ENCODE data around the gene TMEM271.
"Not testable (repeated sequence)": the region's sequence is repeated elsewhere in the genome, so short reads cannot be mapped to it uniquely, and the experiment has no call there.

The TMEM271 gene

DNA sequence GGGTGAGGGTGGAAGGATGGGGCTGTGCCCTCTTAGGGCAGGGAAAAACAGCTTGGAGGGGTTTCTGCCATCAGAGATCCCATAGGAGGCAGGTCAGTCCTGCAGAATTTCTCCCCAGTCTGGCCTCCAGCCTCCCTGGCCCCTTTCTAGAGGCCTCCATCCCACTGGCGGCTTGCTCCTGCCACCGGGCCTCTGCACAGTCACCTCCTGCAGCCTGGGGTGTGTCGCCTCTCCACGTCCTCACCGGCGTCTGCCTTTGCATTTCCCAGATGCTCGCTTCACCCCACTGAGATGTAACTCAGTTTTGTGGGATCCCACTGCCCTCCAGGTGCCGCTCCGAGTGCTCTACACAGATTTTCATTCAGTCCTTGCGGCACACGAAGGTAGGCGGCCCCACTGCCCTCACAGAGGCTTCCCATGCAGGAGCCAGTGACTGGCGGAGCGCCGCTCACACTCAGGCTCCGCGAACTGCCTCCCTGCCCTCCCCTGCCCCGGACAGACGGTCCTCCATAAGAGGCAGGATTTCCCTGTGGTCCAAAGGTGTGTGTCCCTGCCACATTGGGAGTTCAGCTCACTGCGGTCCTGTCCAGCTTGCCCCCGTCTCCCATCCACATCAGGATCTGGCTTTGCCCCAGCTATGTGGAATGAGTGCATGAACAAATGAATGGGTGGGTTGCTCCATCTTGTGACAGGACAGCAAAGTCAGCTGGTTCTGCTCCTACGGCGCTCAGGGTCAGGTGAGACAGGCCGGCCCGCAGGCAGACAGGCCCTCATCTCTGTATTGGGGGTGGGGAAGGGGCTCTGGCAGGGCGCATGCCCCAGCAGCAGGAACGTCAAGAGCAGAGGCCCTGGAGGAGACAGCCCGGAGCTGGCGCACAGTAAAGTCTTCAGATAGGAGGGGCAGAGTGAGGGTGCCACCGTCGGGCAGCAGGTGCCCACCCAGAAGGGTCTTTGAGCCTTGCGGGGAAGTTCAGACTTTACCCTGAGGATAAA, 2.7 kb upstream of the TMEM271 start:
- DNase-seq = no peak

DNA sequence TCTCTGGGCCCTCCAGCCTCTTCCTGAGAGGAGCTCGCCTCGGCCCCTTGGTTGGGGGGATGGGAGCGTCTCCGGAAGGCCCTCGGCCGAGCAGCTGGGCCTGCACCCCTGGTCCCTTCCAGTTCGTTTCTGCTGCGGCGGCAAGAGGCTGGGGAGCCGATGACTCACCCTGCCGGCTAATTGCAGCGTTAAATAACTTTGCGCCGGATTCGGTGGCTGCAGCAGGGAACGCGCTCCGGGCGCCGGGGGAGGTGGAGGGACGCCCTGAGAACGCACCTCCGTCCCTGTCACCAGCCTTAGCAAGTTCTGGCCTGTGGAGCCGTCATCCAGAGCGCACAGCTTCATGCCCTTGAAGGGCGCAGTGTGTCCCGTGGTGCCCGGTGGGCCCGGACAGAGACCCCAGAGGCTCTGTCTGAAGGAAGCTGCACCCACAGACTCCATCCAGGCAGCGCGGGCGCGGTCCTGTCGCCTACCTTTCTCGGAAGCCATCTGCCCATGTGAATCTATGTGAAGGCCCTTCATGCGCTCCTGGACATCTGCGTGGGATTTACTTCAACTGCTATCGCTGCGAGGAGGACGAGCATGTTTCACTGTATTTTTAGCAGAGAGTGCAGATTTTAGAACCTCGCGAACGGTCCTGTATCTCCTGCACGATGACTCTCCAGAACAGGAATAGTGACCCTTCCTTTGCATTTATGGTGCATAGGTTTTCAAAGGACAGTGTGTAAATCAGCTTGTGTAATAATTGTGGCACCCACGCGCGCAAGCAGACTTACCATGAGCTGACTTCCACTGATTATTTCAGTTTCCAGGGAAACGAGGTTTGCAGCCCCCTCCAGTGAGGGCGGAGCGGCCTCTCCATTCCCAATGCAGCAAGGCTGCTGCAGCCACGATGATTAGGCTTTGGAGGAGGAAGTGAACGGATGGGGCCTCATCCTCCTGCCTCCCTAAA, 1.7 kb upstream of the TMEM271 start:
- peak; percentile 84 for DNase-seq

DNA sequence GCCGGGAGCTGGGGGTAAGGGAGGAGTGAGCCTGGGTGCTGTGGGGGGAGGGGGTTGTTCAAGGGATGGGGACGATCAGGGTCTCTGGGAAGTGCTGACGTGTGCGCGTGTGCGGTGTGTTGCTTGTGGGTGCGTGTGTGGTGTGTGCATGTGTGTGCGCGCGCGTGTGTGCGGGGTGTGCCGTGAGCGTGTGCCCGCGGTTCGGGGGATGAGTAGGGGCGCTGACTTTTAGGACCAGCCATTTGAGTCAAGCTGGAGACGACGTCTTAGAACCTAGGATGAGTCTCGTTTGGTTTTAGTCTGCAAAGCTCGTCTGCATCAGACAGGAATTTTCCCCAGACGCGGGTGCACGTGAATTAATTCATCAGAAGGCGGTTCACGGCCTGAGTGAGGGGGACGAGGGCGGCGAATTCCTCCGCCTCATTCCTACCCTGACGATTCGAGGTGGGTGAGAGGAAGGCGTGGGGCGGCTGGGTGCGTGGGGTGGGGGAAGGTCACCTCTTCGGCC, 950 bp upstream of the TMEM271 start:
- peak; percentile 48 for DNase-seq

DNA sequence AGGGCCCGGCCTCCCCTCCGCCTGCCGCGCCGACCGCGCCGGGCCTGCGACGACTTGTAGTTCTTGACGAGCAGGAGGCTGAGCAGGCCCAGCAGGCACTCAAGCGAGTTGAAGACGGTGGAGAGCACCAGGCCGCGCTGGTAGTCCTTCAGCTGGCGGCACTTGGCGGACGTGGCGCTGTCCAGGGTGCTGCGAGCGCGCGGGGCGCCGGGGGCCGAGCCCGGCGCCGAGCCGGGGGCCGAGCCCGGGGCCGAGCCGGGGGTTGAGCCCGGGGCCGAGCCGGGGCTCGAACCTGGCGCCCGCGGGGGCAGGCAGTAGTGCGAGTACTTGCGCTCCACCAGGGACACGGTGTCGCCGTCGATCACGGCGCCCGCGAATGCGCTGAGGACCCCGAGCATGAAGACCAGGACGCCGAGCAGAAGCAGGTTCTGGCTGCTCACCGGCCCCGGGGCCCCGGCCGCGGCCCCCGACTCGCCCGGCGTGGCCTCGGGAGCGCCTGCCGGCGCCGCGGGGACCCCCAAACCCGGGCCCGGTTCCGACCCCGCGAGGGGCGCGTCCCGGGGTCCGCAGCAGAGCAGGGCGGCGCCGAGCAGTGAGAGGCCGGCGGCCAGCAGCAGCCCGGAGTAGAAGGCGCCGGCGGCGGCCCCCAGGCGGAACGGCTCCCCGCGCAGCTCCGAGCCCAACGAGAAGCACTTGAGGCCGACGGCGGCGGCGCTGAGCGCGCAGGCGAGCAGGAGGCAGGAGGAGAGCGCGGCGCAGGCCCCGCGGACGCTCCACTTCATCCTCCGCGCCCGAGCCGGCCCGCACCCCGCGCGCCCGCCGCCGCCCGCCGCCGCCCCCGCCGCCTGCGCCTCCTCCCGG, 584 bp downstream of the TMEM271 start:
- peak; percentile 92 for DNase-seq

GRCh38 chr4:574346-575161, 1.5 kb downstream of the TMEM271 start:
- no peak for DNase-seq

DNA sequence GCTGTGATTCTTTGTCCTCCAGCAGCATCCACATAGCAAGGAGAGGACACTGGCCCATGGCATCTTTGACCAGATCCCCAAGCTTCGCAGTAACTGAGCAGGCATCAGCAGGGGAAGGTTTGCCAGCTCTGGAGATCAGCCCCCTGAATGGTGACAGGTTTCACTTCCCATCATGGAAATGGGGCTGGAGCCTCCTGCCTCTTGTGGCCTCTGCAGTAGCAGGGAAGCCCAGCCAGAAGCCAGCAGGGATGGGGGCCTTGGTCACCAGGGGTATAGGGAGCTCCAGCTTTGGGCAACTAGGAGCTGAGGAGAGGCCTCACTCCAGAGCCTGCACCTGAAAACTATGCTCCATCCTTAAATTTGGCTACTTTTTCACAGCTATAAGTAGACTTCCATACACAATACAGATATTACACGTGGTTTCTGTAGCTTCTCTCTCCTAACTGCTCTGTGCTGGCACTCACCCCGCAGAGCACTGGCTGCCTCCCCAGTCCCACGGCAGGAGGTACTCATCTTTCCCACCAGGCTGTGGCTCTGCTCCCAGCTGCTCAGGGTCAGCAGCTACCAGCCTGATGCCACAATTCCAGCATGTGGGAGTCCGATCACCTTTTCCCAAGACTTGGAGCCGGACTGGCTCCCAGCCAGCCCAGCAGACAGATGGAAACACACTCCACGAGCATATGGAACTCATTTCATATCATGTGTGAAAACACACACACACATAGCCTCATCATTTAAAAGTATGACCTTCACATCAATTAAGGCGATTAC, 2.8 kb downstream of the TMEM271 start:
- DNase-seq = no peak

DNA sequence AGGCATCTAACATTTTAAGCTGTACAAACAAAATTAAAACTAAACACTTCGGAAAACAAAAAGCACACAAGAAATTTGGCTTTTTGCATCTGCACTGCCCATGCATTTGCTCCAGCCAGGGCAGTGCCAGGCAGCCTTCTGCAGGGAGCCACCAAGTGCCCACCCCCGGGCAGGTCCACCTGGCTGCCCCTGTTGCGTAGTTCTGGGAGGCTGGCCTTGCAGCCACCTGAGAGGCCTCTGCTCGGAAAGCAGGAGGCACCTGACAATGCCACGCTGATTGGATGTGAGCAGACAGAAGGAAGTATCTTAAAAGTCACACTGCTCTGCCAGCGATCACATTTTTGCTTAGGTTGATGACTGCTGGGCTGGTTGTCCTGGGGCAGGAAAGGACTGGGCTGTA, 3.5 kb downstream of the TMEM271 start:
- DNase-seq = no peak

DNA sequence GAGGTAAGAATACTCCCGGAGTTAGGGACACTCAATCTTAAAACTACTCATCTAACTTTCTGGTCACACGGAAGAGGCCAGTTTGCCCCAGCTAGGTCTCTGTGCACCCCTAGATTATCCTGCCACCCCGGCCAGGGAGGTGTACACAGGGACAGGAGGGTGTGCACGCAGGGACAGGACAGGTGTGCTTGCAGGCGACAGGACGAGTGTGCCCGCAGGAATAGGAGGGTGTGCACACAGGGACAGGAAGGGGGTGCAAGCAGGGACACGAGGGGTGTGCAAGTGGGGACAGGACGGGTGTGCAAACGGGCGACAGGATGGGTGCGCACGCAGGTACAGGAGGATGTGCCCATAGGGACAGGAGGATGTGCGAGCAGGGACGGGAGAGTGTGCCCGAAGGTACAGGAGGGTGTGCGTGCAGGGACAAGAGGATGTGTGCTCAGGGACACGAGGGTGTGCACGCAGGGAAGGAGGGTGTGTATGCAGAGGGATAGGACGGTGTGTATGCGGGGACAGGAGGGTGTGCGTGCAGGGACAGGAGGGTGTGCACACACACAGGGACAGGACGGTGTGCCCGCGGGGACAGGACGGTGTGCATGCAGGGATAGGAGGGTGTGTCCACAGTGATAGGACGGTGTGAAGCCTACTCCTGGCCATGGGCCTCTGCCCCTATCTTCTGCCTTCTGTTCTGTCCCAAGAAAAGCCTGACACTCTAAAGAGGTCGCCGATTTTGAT, 4.1 kb downstream of the TMEM271 start:
- DNase-seq = no peak

GRCh38 chr4:570754-571153, 5.3 kb downstream of the TMEM271 start:
- DNase-seq = no peak

GRCh38 chr4:569958-570667, 6.0 kb downstream of the TMEM271 start:
- DNase-seq = no peak

DNA sequence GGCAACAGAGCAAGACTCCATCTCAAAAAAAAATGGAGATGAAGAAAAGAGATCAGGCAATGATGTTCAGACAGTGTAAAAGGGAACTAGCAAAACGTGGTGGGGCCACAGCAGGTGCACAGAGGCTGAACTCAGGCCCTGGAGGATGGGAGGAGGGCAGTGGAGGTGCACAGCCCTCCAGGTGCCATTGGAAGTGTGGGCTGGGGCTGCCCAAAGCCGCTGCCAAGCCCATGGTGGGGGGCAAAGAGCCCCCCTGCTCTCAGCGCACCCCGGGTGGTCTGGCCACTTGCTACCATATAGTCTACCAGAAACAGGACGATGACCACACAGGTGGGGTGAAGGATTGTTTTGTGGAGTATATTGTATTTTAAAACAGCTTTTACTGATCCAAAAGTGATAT, 7.1 kb downstream of the TMEM271 start:
- DNase-seq = no peak

- DNase-seq = no peak
These were observed 7.8 kb downstream of the TMEM271 start for GRCh38 chr4:568351-568652.

DNA sequence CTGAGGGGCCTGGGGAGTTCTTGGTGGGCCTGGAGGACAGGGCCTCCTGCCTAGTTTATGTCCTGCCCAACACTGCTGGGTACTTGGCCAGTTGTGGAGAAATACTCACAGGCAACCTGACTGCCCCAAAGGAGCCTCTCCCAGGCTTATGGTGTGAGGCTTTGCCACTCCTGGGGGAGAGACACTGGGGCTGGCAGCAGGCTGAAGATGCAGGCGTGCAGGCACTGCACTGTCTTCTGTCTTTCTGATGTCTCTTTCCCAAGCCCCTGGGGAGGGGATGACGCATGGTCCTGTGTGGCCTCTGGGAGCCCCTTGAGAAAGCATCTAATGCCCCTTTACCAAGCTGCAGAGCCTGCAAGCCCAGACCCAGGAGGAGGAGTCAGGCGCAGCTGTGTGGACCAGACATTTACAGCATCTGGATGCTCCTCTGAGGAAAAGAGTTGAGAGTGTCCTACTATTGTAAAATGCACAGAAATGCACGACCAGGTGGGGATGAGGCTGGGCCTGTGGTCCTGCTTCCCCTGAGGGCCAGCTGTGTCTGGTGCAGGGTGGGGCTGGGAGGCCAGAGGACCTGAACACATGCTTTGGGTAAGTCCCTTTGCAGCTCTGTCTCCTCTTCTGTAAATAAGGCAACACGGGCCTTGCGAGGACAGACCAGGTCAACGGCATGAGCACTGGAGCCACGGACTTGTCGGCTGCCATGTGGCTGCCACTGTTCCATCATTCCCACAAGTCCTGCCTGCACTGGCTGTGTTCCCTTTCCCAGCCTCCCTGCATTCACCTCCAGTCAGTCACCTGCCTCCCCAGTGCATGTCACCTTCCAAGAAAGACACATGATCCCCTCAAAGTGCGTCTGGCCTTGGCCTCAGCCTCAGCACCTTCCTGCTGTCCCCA, 8.4 kb downstream of the TMEM271 start:
- DNase-seq = no peak

GRCh38 chr4:566508-567295, 9.4 kb downstream of the TMEM271 start:
- no peak for DNase-seq

- DNase-seq = no peak
These were observed 10.1 kb downstream of the TMEM271 start for GRCh38 chr4:566035-566434.

GRCh38 chr4:565614-566013, 10.5 kb downstream of the TMEM271 start:
- DNase-seq = not testable (repeated sequence)

GRCh38 chr4:562458-562857, 13.6 kb downstream of the TMEM271 start:
- not testable (repeated sequence) for DNase-seq
